Cortex of kidney (tissue), 1 donor: ENCODE measurements around the gene FA2H.
"Not testable (repeated sequence)": the region's sequence is repeated elsewhere in the genome, so short reads cannot be mapped to it uniquely, and the experiment has no call there.

Experiments used
- DNase-seq: peaks from one replicate; lab custom pipeline; 2025; lab: John Stamatoyannopoulos, UW

Gene FA2H

GRCh38 chr16:74769586-74770190, 4.9 kb downstream of the FA2H start:
- DNase-seq, result no peak

- DNase-seq, result no peak
Observed at GRCh38 chr16:74768239-74768638, 6.4 kb downstream of the FA2H start.

- no peak for DNase-seq
Observed at GRCh38 chr16:74767749-74768148, 6.9 kb downstream of the FA2H start.

- no peak for DNase-seq
Observed at GRCh38 chr16:74766729-74767128, 7.9 kb downstream of the FA2H start.

GRCh38 chr16:74764184-74764583, 10.4 kb downstream of the FA2H start:
- DNase-seq, result not testable (repeated sequence)

GRCh38 chr16:74761665-74762064, 13.0 kb downstream of the FA2H start:
- no peak for DNase-seq

GRCh38 chr16:74760007-74760767, 14.4 kb downstream of the FA2H start:
- DNase-seq, result no peak

- DNase-seq, result no peak
Observed at GRCh38 chr16:74759564-74759963, 15.1 kb downstream of the FA2H start.

GRCh38 chr16:74758801-74759200, 15.8 kb downstream of the FA2H start:
- DNase-seq, result no peak

GRCh38 chr16:74757349-74757748, 17.3 kb downstream of the FA2H start:
- no peak for DNase-seq

GRCh38 chr16:74756203-74756602, 18.4 kb downstream of the FA2H start:
- no peak for DNase-seq

- DNase-seq, result no peak
Observed at GRCh38 chr16:74753180-74753579, 21.4 kb downstream of the FA2H start.

GRCh38 chr16:74752756-74753155, 21.9 kb downstream of the FA2H start:
- DNase-seq, result no peak

GRCh38 chr16:74752258-74752657, 22.4 kb downstream of the FA2H start:
- no peak for DNase-seq

- no peak for DNase-seq
Observed at GRCh38 chr16:74751658-74752057, 23.0 kb downstream of the FA2H start.

- DNase-seq, result no peak
Observed at GRCh38 chr16:74749291-74750055, 25.1 kb downstream of the FA2H start.

- DNase-seq, result no peak
Observed at GRCh38 chr16:74748616-74749026, 26.0 kb downstream of the FA2H start.

GRCh38 chr16:74747716-74748615, 26.7 kb downstream of the FA2H start:
- no peak for DNase-seq

GRCh38 chr16:74745926-74746325, 28.7 kb downstream of the FA2H start:
- DNase-seq, result no peak

- DNase-seq, result no peak
Observed at GRCh38 chr16:74745109-74745615, 29.5 kb downstream of the FA2H start.

GRCh38 chr16:74744566-74744965, 30.1 kb downstream of the FA2H start:
- DNase-seq, result no peak
